ENCODE data around the gene PAQR6. TPM values are rescaled to one million over a fixed set of nuclear protein-coding genes. Genes with fewer than 3 reads are reported as not detected.

Gene PAQR6
- total and polyA plus RNA-seq, 2 of the 8 experiments (the other 6 are each of a cell fraction or from before 2014, with no cell fraction given) = 7.1 to 11.3 TPM

- TF ChIP-seq SUZ12 (IDR thresholded peaks at IDR 0.05; ENCODE audit: low read length) (no peak), EZH2 (IDR thresholded peaks at IDR 0.05; ENCODE audit: low read depth, low read length, severe bottlenecking) (no peak), HDAC2 (IDR thresholded peaks at IDR 0.05; ENCODE audit: borderline replicate concordance in 1 of 2, low read depth in 2 of 2, low read length in 2 of 2) (no peak), POLR2A (IDR thresholded peaks at IDR 0.05; ENCODE audit: control extremely low read depth in 1 of 2, low read depth in 2 of 2, low read length in 2 of 2) (no peak), SIRT6 (IDR thresholded peaks at IDR 0.05; ENCODE audit: low read length) (no peak), RNF2 (IDR thresholded peaks at IDR 0.05; ENCODE audit: borderline replicate concordance, low read depth, low read length, missing control alignments, poor library complexity, severe bottlenecking) (no peak), GABPA (IDR thresholded peaks at IDR 0.05; ENCODE audit: borderline replicate concordance, insufficient read depth, low read length) (no peak), SRF (IDR thresholded peaks at IDR 0.05; ENCODE audit: low read depth, low read length) (no peak)
Measured at GRCh38 chr1:156233426-156234127, 14.3 kb downstream of the PAQR6 start (continued).
